ENCODE measurements around the gene BATF3.

GRCh38 chr1:212731630-212732029 lies 32.0 kb upstream of the BATF3 start:
- TF ChIP-seq, protein P1, sequence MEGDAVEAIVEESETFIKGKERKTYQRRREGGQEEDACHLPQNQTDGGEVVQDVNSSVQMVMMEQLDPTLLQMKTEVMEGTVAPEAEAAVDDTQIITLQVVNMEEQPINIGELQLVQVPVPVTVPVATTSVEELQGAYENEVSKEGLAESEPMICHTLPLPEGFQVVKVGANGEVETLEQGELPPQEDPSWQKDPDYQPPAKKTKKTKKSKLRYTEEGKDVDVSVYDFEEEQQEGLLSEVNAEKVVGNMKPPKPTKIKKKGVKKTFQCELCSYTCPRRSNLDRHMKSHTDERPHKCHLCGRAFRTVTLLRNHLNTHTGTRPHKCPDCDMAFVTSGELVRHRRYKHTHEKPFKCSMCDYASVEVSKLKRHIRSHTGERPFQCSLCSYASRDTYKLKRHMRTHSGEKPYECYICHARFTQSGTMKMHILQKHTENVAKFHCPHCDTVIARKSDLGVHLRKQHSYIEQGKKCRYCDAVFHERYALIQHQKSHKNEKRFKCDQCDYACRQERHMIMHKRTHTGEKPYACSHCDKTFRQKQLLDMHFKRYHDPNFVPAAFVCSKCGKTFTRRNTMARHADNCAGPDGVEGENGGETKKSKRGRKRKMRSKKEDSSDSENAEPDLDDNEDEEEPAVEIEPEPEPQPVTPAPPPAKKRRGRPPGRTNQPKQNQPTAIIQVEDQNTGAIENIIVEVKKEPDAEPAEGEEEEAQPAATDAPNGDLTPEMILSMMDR (IDR thresholded peaks at IDR 0.05) = no peak
- no peak for TF ChIP-seq EZH2phosphoT487 (IDR thresholded peaks at IDR 0.05)
- TF ChIP-seq EZH2 (IDR thresholded peaks at IDR 0.05) = no peak

All from neural progenitor cell (in vitro differentiated cells).